Ascending aorta (tissue), 2 donors: ENCODE data around the gene CSGALNACT2. TPM values are rescaled to one million over a fixed set of nuclear protein-coding genes. Genes with fewer than 3 reads are reported as not detected.

Experiments used
- DNase-seq, 2 donors: peaks; one replicate each; pipeline ENCODE4 v3.0.0-alpha.2; 2019; ENCODE audit warnings: low spot score in 2 of 2
- H3K27ac ChIP-seq, 2 donors: fragments of 200-600 bp; sonication (generic); one replicate each; pipeline ENCODE4 v1.5.1; 2016 to 2017; ENCODE audit warnings: mild to moderate bottlenecking in 1 of 2
- H3K27me3 ChIP-seq: fragments of 200-600 bp; sonication (generic); one replicate; pipeline ENCODE4 v1.5.1; 2017
- H3K36me3 ChIP-seq, 2 donors: fragments of 200-600 bp; sonication (generic); one replicate each; pipeline ENCODE4 v1.5.1; 2016
- H3K4me1 ChIP-seq, 2 donors: fragments of 200-600 bp; sonication (generic); one replicate each; pipeline ENCODE4 v1.5.1; 2016 to 2017; ENCODE audit warnings: mild to moderate bottlenecking in 1 of 2
- H3K4me3 ChIP-seq, 2 donors: fragments of 200-600 bp; sonication (generic); one replicate each; pipeline ENCODE4 v1.5.1; 2016 to 2017; ENCODE audit warnings: mild to moderate bottlenecking in 1 of 2
- H3K9me3 ChIP-seq, 2 donors: fragments of 200-600 bp; sonication (generic); one replicate each; pipeline ENCODE4 v1.5.1; 2016
- intact Hi-C: fragments of 100-400 bp; cut with DNase I; formaldehyde crosslinking; loops from one replicate; pipeline ENCODE4 v1.15.1; 2023
- total RNA-seq: library from RNA; depleted of rRNA; stranded (reverse); fragments of >200 nt; gene quantifications from one replicate; pipeline ENCODE4 v1.1.0, GENCODE V29; 2016
- TF ChIP-seq, protein P1 (sequence below), 3 experiments: fragments of 200-600 bp in 2 of 3; fragments of 450-650 bp in 1 of 3; sonication (generic) in 2 of 3; IDR thresholded peaks; one replicate each; pipeline ENCODE4 v1.5.1; 2016 to 2019; ENCODE audit warnings: antibody characterized with exemption in 3 of 3, mild to moderate bottlenecking in 1 of 3, moderate library complexity in 1 of 3

CSGALNACT2 gene
- total RNA-seq, 1 donor from 2014 or later = 19.7 TPM

- DNase-seq = peak in 1 of 2 donors; percentile 7
- intact Hi-C loops = loop anchor here (10.0 kb wide), 1 partner anchor 64 kb away; no protein-coding TSS in a partner anchor
- H3K27ac ChIP-seq = no peak overlapping the region
Measured at GRCh38 chr10:43210556-43210955, 72.3 kb downstream of the CSGALNACT2 start.

GRCh38 chr10:43211030-43211429 is 72.8 kb downstream of the CSGALNACT2 start:
- Histone ChIP-seq H3K9me3 (no peaks in the 10 kb centered on the region), H3K27ac (no peak overlapping the region), H3K36me3 (no peaks in the 10 kb centered on the region), H3K4me3 (no peak overlapping the region), H3K4me1 (no peaks in the 10 kb centered on the region), H3K27me3 (no peaks in the 10 kb centered on the region)
- DNase-seq = no peak
- intact Hi-C loops = loop anchor here (10.0 kb wide), 1 partner anchor 64 kb away; no protein-coding TSS in a partner anchor
- TF ChIP-seq, protein P1, sequence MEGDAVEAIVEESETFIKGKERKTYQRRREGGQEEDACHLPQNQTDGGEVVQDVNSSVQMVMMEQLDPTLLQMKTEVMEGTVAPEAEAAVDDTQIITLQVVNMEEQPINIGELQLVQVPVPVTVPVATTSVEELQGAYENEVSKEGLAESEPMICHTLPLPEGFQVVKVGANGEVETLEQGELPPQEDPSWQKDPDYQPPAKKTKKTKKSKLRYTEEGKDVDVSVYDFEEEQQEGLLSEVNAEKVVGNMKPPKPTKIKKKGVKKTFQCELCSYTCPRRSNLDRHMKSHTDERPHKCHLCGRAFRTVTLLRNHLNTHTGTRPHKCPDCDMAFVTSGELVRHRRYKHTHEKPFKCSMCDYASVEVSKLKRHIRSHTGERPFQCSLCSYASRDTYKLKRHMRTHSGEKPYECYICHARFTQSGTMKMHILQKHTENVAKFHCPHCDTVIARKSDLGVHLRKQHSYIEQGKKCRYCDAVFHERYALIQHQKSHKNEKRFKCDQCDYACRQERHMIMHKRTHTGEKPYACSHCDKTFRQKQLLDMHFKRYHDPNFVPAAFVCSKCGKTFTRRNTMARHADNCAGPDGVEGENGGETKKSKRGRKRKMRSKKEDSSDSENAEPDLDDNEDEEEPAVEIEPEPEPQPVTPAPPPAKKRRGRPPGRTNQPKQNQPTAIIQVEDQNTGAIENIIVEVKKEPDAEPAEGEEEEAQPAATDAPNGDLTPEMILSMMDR (IDR thresholded peaks at IDR 0.05) = no peak

More at GRCh38 chr10:43210556-43210955, 72.3 kb downstream of the CSGALNACT2 start:
- H3K4me3 ChIP-seq = no peak overlapping the region
- TF ChIP-seq, protein P1 (IDR thresholded peaks at IDR 0.05) = no peak
- no peaks in the 10 kb centered on the region for H3K36me3 ChIP-seq
- no peaks in the 10 kb centered on the region for H3K9me3 ChIP-seq
- H3K4me1 ChIP-seq = no peaks in the 10 kb centered on the region
- H3K27me3 ChIP-seq = no peaks in the 10 kb centered on the region

GRCh38 chr10:43211431-43212042 is 73.3 kb downstream of the CSGALNACT2 start:
- no peaks in the 10 kb centered on the region for H3K27me3 ChIP-seq
- no peaks in the 10 kb centered on the region for H3K9me3 ChIP-seq
- TF ChIP-seq, protein P1 (IDR thresholded peaks at IDR 0.05) = no peak
- no peaks in the 10 kb centered on the region for H3K36me3 ChIP-seq
- no peak overlapping the region for H3K4me3 ChIP-seq
- H3K4me1 ChIP-seq = no peaks in the 10 kb centered on the region
- no peak overlapping the region for H3K27ac ChIP-seq
- intact Hi-C loops = loop anchor here (10.0 kb wide), 1 partner anchor 63 kb away; no protein-coding TSS in a partner anchor
- no peak for DNase-seq

DNA sequence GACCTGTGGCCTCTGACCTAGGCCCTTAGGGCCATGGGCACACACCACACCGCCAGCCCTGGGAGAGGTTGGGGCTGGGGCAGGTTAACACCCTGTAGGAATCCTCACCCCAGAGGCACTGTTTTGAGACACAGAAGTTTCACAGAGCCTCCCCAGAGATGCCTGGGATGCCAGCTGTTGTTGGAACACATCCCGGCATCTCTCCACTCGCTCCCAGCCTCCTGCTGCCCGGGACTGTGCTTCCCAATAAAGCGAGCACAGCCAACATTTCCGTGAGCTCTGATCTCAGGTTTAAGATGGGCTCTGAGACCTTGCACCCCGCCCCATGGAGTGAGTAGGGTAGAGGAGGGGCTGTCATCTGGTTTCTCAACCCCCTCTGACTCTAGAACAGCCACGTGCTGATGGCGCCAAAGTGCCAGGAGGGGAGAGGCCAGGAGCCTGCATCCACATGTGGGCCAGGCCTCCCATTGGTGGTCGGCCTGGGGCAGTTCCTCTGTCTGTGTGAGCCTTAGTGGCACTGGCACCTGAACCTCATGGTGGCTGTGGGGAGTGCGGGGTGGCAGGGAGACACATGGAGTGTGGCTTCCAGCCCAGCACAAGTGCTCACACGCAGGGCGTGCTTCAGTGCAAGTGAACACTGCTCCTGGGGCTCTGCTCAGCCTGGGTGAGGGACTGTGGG is 73.9 kb downstream of the CSGALNACT2 start:
- no peaks in the 10 kb centered on the region for H3K36me3 ChIP-seq
- no peak overlapping the region for H3K4me3 ChIP-seq
- TF ChIP-seq, protein P1 (IDR thresholded peaks at IDR 0.05) = no peak
- no peak for DNase-seq
- H3K4me1 ChIP-seq = no peaks in the 10 kb centered on the region
- H3K27me3 ChIP-seq = no peaks in the 10 kb centered on the region
- no peak overlapping the region for H3K27ac ChIP-seq
- no peaks in the 10 kb centered on the region for H3K9me3 ChIP-seq
- intact Hi-C loops = loop anchor here (10.0 kb wide), 1 partner anchor 63 kb away; no protein-coding TSS in a partner anchor

DNA sequence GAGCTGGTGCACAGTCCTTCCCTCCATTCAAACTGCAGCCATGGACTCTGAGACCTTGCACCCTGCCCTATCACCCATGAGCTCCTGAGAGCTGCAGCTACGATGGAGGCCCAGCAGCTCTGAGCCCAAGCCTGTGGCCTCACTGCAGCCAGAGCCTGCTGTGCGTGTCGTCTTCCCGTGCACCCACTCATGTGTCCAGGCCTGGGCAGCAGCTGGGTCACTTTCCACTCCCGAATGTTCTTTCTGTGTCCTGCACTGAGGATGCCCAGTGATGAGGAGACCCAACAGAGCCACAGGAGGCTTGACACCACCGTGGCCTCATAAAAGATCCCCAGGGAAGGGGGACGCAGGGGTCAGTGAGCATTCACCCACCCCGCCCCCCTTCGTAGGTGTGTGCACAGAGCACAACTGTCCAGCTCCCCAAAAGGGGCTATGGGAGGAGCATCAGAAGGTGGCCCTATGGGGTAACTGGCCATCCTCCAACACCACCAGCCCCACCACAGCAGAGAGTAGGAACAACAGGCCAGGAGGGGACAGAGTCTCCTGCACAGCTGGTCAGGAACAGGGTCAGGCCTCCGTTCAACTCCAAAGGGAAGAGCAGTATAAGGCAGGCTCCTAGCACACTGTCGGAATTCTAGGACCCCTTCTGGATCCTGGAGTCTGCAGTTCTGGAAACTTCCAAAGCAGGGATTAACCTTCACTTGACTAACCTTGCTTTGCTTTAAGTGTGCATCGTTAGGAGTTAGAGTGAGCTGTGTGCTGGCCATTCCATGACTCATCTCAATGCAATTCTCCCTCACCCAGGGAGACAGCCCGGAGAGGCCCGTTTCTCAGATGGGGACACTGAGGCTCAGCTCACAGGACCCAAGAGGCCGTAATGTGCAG is 76.1 kb downstream of the CSGALNACT2 start:
- Histone ChIP-seq H3K27ac (no peak overlapping the region), H3K27me3 (no peaks in the 10 kb centered on the region), H3K4me3 (no peak overlapping the region), H3K4me1 (no peaks in the 10 kb centered on the region), H3K9me3 (no peaks in the 10 kb centered on the region), H3K36me3 (no peaks in the 10 kb centered on the region)
- intact Hi-C loops = loop anchor here (10.0 kb wide), 1 partner anchor 60 kb away; no protein-coding TSS in a partner anchor
- DNase-seq = no peak
- TF ChIP-seq, protein P1 (IDR thresholded peaks at IDR 0.05) = no peak
